IMR-90 (cell line): ENCODE results near the gene MGAT5.

Experiments
- MXI1 ChIP-seq: IDR thresholded peaks from 2 replicates; pipeline ENCODE4 v1.6.1; 2012; ENCODE audit warnings: low read depth, mild to moderate bottlenecking, low read length, moderate library complexity, borderline replicate concordance
- POLR2A ChIP-seq: IDR thresholded peaks from 2 replicates; pipeline ENCODE4 v1.6.1; 2012; ENCODE audit warnings: mild to moderate bottlenecking, low read depth, low read length
- RAD21 ChIP-seq: IDR thresholded peaks from 2 replicates; pipeline ENCODE4 v1.6.1; 2012; ENCODE audit warnings: low read length, improper control_type of control experiment
- SMC3 ChIP-seq: fragments of 150-350 bp; IDR thresholded peaks from 2 replicates; pipeline ENCODE4 v1.6.1; 2016; ENCODE audit warnings: low read depth, mild to moderate bottlenecking, antibody characterized with exemption, low read length, moderate library complexity
- TF ChIP-seq, protein P1 (sequence below): conservative IDR thresholded peaks from 2 replicates; pipeline ENCODE4 v1.5.1; 2012; ENCODE audit warnings: mild to moderate bottlenecking, low read depth, low read length, improper control_type of control experiment
- TF ChIP-seq, protein P2 (sequence below): fragments of 150-350 bp; IDR thresholded peaks from 2 replicates; pipeline ENCODE4 v1.6.1; 2017; ENCODE audit warnings: mild to moderate bottlenecking, antibody characterized with exemption, low read length, low read depth

DNA sequence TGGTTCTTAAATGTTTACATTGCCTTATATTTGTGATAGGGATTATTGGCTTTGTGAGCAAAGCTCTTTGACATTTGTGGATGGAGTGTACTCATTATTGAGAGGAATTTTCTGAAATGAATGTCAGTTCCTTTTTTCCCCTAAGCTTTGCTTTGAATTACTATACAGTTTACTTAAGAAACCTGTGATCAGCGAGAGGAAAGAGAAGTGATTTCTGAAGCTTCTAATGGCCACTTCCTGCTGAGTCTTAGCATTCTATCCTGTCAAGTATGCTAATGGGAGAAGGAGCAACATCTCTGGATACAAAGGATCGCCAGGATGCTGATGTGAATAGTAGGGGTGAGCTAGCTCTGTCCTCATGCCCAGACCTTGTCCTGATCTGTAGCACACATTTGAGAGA is 47.8 kb upstream of the MGAT5 start:
- TF ChIP-seq POLR2A (no peak), SMC3 (no peak), MXI1 (no peak), RAD21 (no peak)
- TF ChIP-seq, protein P1, sequence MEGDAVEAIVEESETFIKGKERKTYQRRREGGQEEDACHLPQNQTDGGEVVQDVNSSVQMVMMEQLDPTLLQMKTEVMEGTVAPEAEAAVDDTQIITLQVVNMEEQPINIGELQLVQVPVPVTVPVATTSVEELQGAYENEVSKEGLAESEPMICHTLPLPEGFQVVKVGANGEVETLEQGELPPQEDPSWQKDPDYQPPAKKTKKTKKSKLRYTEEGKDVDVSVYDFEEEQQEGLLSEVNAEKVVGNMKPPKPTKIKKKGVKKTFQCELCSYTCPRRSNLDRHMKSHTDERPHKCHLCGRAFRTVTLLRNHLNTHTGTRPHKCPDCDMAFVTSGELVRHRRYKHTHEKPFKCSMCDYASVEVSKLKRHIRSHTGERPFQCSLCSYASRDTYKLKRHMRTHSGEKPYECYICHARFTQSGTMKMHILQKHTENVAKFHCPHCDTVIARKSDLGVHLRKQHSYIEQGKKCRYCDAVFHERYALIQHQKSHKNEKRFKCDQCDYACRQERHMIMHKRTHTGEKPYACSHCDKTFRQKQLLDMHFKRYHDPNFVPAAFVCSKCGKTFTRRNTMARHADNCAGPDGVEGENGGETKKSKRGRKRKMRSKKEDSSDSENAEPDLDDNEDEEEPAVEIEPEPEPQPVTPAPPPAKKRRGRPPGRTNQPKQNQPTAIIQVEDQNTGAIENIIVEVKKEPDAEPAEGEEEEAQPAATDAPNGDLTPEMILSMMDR = no peak
- TF ChIP-seq, protein P2, sequence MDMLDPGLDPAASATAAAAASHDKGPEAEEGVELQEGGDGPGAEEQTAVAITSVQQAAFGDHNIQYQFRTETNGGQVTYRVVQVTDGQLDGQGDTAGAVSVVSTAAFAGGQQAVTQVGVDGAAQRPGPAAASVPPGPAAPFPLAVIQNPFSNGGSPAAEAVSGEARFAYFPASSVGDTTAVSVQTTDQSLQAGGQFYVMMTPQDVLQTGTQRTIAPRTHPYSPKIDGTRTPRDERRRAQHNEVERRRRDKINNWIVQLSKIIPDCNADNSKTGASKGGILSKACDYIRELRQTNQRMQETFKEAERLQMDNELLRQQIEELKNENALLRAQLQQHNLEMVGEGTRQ = no peak
